Inferior parietal cortex (tissue), 1 donor: ENCODE data around the gene JAK2.
A peak's percentile ranks its signal among the peaks of the same experiment; 100 is the strongest.
"Not testable (repeated sequence)": the region's sequence is repeated elsewhere in the genome, so short reads cannot be mapped to it uniquely, and the experiment has no call there.

Experiments
- DNase-seq: peaks from one replicate; pipeline ENCODE4 v3.0.0-alpha.2; 2016; ENCODE audit errors: extremely low spot score

Gene JAK2

GRCh38 chr9:4980086-4980727, 4.9 kb upstream of the JAK2 start:
- DNase-seq, result no peak

GRCh38 chr9:4982721-4983482, 2.2 kb upstream of the JAK2 start:
- no peak for DNase-seq

GRCh38 chr9:4983601-4984165, 1.4 kb upstream of the JAK2 start:
- DNase-seq, result no peak

- no peak for DNase-seq
Observed at GRCh38 chr9:4984171-4984620, 876 bp upstream of the JAK2 start.

GRCh38 chr9:4985386-4986266, 554 bp downstream of the JAK2 start:
- DNase-seq, result peak; percentile 69

GRCh38 chr9:4986296-4986695, 1.2 kb downstream of the JAK2 start:
- no peak for DNase-seq

- no peak for DNase-seq
Observed at GRCh38 chr9:4986783-4987182, 1.7 kb downstream of the JAK2 start.

- peak; percentile 70 for DNase-seq
Observed at GRCh38 chr9:4987961-4988421, 2.9 kb downstream of the JAK2 start.

GRCh38 chr9:4992872-4993271, 7.8 kb downstream of the JAK2 start:
- no peak for DNase-seq

GRCh38 chr9:4994166-4994890, 9.3 kb downstream of the JAK2 start:
- DNase-seq, result peak; percentile 50

GRCh38 chr9:4997196-4997595, 12.1 kb downstream of the JAK2 start:
- DNase-seq, result no peak

- DNase-seq, result no peak
Observed at GRCh38 chr9:4997631-4998030, 12.6 kb downstream of the JAK2 start.

GRCh38 chr9:5002811-5003210, 17.7 kb downstream of the JAK2 start:
- no peak for DNase-seq

- DNase-seq, result no peak
Observed at GRCh38 chr9:5004481-5004880, 19.4 kb downstream of the JAK2 start.

- DNase-seq, result no peak
Observed at GRCh38 chr9:5008202-5008601, 23.1 kb downstream of the JAK2 start.

GRCh38 chr9:5013374-5013773, 28.3 kb downstream of the JAK2 start:
- DNase-seq, result no peak

- no peak for DNase-seq
Observed at GRCh38 chr9:5015934-5016333, 30.9 kb downstream of the JAK2 start.

GRCh38 chr9:5025416-5025815, 40.3 kb downstream of the JAK2 start:
- no peak for DNase-seq

GRCh38 chr9:5031941-5032340, 46.9 kb downstream of the JAK2 start:
- DNase-seq, result not testable (repeated sequence)

GRCh38 chr9:5040730-5041389, 55.8 kb downstream of the JAK2 start:
- no peak for DNase-seq
